ENCODE data around the gene GPR61. TPM values are rescaled to one million over a fixed set of nuclear protein-coding genes. Genes with fewer than 3 reads are reported as not detected.

GPR61 gene
- total RNA-seq, 1 donor from 2014 or later = 5.3 TPM

GRCh38 chr1:109570414-109570813 is 30.7 kb downstream of the GPR61 start:
- no peak for DNase-seq

GRCh38 chr1:109573785-109574184 is 34.1 kb downstream of the GPR61 start:
- DNase-seq = no peak

DNA sequence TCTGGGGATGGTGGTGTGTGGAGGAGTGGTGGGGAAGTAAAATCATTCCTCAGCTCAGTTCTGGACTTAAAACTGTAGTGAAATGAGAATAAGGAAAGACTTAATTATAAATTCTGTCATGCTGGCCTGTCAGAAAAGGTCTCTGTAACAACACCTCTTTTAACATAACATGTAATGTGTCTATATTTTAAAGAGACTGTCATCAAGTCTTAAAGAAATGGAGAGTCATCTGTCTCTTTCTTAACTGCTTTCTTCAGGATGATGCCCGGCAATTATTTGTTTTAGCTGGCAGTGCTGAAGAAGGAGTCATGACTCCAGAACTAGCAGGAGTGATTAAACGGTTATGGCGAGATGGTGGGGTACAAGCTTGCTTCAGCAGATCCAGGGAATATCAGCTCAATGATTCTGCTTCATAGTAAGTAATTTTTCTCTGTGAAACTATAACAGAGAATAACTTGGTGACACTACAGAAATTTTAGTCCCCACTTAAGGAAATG is 39.3 kb downstream of the GPR61 start:
- DNase-seq = no peak

DNA sequence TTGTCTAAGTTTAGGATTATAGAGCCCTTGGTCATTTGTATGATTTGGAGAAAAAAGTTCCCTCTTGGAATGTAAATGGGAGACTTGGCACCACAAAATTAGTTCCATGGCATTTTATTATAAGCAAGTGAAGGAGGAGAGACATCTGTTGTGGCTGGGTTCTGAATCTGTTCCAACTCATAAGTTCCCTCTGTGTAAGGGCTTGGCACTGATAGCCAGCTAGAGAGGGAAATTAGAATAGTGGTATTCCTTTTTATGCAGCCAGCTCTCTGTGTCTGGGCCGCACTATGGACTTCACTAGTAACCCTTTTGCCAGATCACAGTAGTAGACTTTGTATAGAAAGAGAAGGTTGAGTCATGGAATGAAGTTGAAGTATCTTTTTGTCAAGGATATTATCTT is 39.8 kb downstream of the GPR61 start:
- no peak for DNase-seq

GRCh38 chr1:109582021-109582420 is 42.3 kb downstream of the GPR61 start:
- DNase-seq = no peak

GRCh38 chr1:109584766-109585165 is 45.1 kb downstream of the GPR61 start:
- DNase-seq = no peak

DNA sequence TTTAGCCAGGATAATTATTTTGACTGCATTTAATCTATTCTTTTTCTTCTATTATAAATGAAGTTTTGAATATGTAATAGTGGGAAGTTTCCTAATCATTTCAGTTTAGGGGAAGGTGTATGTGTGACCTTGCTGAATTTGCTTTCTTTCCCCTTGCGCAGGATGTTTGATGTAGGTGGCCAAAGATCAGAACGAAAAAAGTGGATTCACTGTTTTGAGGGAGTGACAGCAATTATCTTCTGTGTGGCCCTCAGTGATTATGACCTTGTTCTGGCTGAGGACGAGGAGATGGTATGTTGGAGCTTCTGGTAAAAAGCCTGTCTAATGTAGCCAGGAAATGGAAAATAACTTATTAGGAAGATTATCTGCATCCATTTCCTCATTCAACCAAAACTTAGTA is 46.4 kb downstream of the GPR61 start:
- DNase-seq = no peak

- no peak for DNase-seq
These were observed 49.5 kb downstream of the GPR61 start for GRCh38 chr1:109589177-109589576.

DNA sequence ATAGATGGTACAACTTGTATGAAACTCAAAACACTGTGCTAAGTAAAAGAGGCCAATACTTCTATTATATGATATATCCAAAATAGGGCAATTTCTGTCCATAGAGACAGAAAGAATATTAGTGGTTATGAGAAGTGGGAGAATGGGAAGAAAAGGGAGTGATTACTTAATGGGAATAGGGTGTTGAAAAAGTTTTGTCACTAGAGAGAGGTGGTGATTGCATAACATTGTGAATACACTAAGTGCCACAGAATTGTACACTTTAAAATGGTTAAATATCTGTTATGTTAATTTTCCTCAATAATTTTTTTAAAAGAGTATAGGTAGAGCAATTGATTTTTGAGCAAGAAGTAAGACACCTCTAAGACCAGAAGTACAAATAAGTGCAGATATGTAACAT is 50.0 kb downstream of the GPR61 start:
- no peak for DNase-seq

GRCh38 chr1:109592916-109593315 is 53.2 kb downstream of the GPR61 start:
- DNase-seq = no peak

- DNase-seq = no peak
These were observed 55.9 kb downstream of the GPR61 start for GRCh38 chr1:109595531-109595930.

Small RNA genes lying within 50 kb of the gene (small RNA-seq; reads per million reads assigned to genes)
- gene RNU6V = not detected

Other genes starting within 250 kb of the GPR61 start
- not detected for gene MYBPHL, start 232.9 kb upstream of the GPR61 start, total RNA-seq
- gene SORT1, start 142.0 kb upstream of the GPR61 start, total RNA-seq = 48.2 TPM
- gene PSMA5, start 113.4 kb upstream of the GPR61 start, total RNA-seq = 34.6 TPM
- not detected for gene SYPL2, start 73.3 kb upstream of the GPR61 start, total RNA-seq
- gene ATXN7L2, start 56.0 kb upstream of the GPR61 start, total RNA-seq = 4.1 TPM
- gene CYB561D1, start 45.8 kb upstream of the GPR61 start, total RNA-seq = 6.7 TPM
- gene AMIGO1, start 30.1 kb upstream of the GPR61 start, total RNA-seq = 10.3 TPM
- gene GNAI3, start 8.7 kb downstream of the GPR61 start, total RNA-seq = 21.7 TPM
- not detected for gene GNAT2, start 79.7 kb downstream of the GPR61 start, total RNA-seq
- gene AMPD2, start 80.0 kb downstream of the GPR61 start, total RNA-seq = 49.4 TPM
- gene GSTM4, start 116.2 kb downstream of the GPR61 start, total RNA-seq = 4.7 TPM
- gene GSTM2, start 128.2 kb downstream of the GPR61 start, total RNA-seq = 9.2 TPM
- not detected for gene GSTM1, start 147.9 kb downstream of the GPR61 start, total RNA-seq
- gene GSTM5, start 172.4 kb downstream of the GPR61 start, total RNA-seq = 1.9 TPM
- gene GSTM3, start 201.2 kb downstream of the GPR61 start, total RNA-seq = 69.4 TPM
- not detected for gene EPS8L3, start 224.1 kb downstream of the GPR61 start, total RNA-seq